Stimulated activated naive CD4-positive, alpha-beta T cell (primary cell): ENCODE measurements around the gene STPG4.

Source experiments
- DNase-seq, 6 experiments: peaks; one replicate each; lab custom pipeline; 2025; lab: John Stamatoyannopoulos, UW

STPG4 gene

GRCh38 chr2:47052847-47053246 is 102.3 kb downstream of the STPG4 start:
- DNase-seq, result no peak

- DNase-seq, result no peak
Measured at GRCh38 chr2:47051562-47051961, 103.5 kb downstream of the STPG4 start.

- DNase-seq, result no peak
Measured at GRCh38 chr2:47050762-47051161, 104.3 kb downstream of the STPG4 start.

GRCh38 chr2:47050021-47050760 is 104.9 kb downstream of the STPG4 start:
- no peak for DNase-seq

GRCh38 chr2:47049502-47049901 is 105.6 kb downstream of the STPG4 start:
- no peak for DNase-seq

GRCh38 chr2:47048801-47049480 is 106.2 kb downstream of the STPG4 start:
- no peak for DNase-seq

GRCh38 chr2:47046271-47046670 is 108.8 kb downstream of the STPG4 start:
- DNase-seq, result no peak

- no peak for DNase-seq
Measured at GRCh38 chr2:47043891-47044239, 111.2 kb downstream of the STPG4 start.

GRCh38 chr2:47043142-47043890 is 111.8 kb downstream of the STPG4 start:
- no peak for DNase-seq

GRCh38 chr2:47041891-47042684 is 113.0 kb downstream of the STPG4 start:
- no peak for DNase-seq

- DNase-seq, result no peak
Measured at GRCh38 chr2:47041063-47041462, 114.0 kb downstream of the STPG4 start.

GRCh38 chr2:47040651-47041050 is 114.5 kb downstream of the STPG4 start:
- no peak for DNase-seq

GRCh38 chr2:47039913-47040562 is 115.1 kb downstream of the STPG4 start:
- no peak for DNase-seq

- DNase-seq, result no peak
Measured at GRCh38 chr2:47039489-47039870, 115.6 kb downstream of the STPG4 start.

- no peak for DNase-seq
Measured at GRCh38 chr2:47038656-47039488, 116.2 kb downstream of the STPG4 start.

GRCh38 chr2:47037678-47038077 is 117.4 kb downstream of the STPG4 start:
- no peak for DNase-seq
